ENCODE results near the gene GATA3. TPM values are rescaled to one million over a fixed set of nuclear protein-coding genes. Genes with fewer than 3 reads are reported as not detected.

Gene GATA3
- total and polyA plus RNA-seq, 7 donors = 1.2 to 2.1 TPM; not detected in 5

DNA sequence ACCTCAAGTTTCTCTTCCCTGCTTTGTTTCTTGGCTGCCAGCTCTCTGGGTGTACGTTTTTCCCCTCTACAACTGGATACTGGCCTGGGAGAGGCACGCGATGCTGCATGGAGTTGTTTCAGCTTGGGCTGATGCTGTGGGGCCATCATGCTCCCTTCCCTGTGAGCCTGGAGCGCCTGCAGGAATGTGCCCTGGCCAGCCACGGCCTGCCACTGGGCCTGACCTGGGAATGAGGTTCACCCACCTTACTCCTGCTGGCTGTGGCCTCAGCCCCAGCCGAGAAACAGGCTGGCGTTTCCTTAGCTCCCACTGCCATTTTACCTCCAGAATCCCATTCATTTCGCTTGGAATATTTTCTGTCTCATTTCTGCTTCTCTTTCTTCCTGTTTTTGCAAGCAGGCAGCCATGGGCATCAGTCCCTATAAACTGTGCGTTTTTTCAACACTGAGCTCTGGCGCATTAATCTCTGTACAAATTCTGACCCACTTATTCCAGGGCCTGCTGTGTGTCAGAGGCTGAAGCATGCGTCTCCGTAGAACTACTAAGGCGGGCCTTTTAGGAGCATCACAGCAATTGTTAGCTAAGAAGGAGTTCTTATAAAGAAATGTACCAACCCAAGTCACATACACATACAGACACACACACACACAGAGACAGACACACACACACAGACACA is 57.9 kb downstream of the GATA3 start:
- TF ChIP-seq EP300 (IDR thresholded peaks at IDR 0.05) (no peak), POLR2AphosphoS5 (IDR thresholded peaks at IDR 0.05) (no peak), POLR2A (IDR thresholded peaks at IDR 0.05) (no peak), CTCF (IDR thresholded peaks at IDR 0.05) (no peak)
- intact Hi-C loops (cut with DNase I) = no loop called here
- H3K36me3 ChIP-seq = no peaks in the 10 kb centered on the region

GRCh38 chr10:8112942-8113442 is 58.5 kb downstream of the GATA3 start:
- no peaks in the 10 kb centered on the region for H3K4me1 ChIP-seq
- WGBS, 2 donors = 67 to 82% methylated on average over 4 of the region's 4 CpGs
- intact Hi-C loops (cut with DNase I) = no loop called here
- DNase-seq = no peak
- TF ChIP-seq POLR2AphosphoS5 (IDR thresholded peaks at IDR 0.05) (no peak), POLR2A (IDR thresholded peaks at IDR 0.05) (no peak)
- no peak overlapping the region for H3K4me3 ChIP-seq
- no peak overlapping the region for H3K27ac ChIP-seq
- no peaks in the 10 kb centered on the region for H3K36me3 ChIP-seq
- no peaks in the 10 kb centered on the region for H3K9me3 ChIP-seq
- no peaks in the 10 kb centered on the region for H3K27me3 ChIP-seq

More for the DNA sequence above, 57.9 kb downstream of the GATA3 start:
- no peaks in the 10 kb centered on the region for H3K27me3 ChIP-seq
- no peaks in the 10 kb centered on the region for H3K9me3 ChIP-seq
- no peak overlapping the region for H3K4me3 ChIP-seq
- 81 to 87% methylated on average over 13 of the region's 13 CpGs for WGBS, 2 donors
- H3K27ac ChIP-seq = no peak overlapping the region
- no peak for DNase-seq
- no peaks in the 10 kb centered on the region for H3K4me1 ChIP-seq

DNA sequence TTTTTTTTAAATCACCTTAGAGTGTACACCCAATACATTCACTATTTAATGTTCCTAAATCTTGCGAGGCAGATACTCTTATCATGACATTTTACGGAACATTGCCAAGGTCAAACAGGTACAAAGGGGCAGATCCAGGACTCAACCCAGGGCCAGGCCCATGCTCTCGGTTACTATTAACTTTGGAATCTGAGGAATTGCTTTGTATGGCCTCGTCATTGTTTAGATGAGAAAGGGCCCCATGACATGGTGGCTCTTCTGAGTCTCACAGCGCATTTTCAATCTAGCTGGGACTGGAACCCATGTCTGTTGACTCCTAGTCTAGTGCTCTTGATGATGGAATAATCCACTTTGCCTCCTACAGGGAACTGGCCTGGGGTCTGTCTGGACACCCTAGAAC is 59.1 kb downstream of the GATA3 start:
- DNase-seq = no peak
- Histone ChIP-seq H3K9me3 (no peaks in the 10 kb centered on the region), H3K4me3 (no peak overlapping the region), H3K27ac (no peak overlapping the region), H3K27me3 (no peaks in the 10 kb centered on the region), H3K4me1 (no peaks in the 10 kb centered on the region), H3K36me3 (no peaks in the 10 kb centered on the region)
- TF ChIP-seq CTCF (IDR thresholded peaks at IDR 0.05) = no peak
- TF ChIP-seq POLR2AphosphoS5 (IDR thresholded peaks at IDR 0.05) = no peak
- TF ChIP-seq EP300 (IDR thresholded peaks at IDR 0.05) = no peak
- TF ChIP-seq POLR2A (IDR thresholded peaks at IDR 0.05) = no peak
- intact Hi-C loops (cut with DNase I) = no loop called here
- 78 to 83% methylated on average over 5 of the region's 5 CpGs for WGBS, 2 donors

- Histone ChIP-seq H3K4me1 (no peaks in the 10 kb centered on the region), H3K36me3 (no peaks in the 10 kb centered on the region), H3K4me3 (no peak overlapping the region), H3K27me3 (no peaks in the 10 kb centered on the region), H3K27ac (no peak overlapping the region), H3K9me3 (no peaks in the 10 kb centered on the region)
- 85 to 86% methylated on average over 13 of the region's 13 CpGs for WGBS, 2 donors
- DNase-seq = no peak
- TF ChIP-seq EP300 (IDR thresholded peaks at IDR 0.05) = no peak
- no peak for TF ChIP-seq POLR2AphosphoS5 (IDR thresholded peaks at IDR 0.05)
- TF ChIP-seq POLR2A (IDR thresholded peaks at IDR 0.05) = no peak
- TF ChIP-seq CTCF (IDR thresholded peaks at IDR 0.05) = no peak
- intact Hi-C loops (cut with DNase I) = no loop called here
These were observed 60.5 kb downstream of the GATA3 start for GRCh38 chr10:8114741-8115617.

DNA sequence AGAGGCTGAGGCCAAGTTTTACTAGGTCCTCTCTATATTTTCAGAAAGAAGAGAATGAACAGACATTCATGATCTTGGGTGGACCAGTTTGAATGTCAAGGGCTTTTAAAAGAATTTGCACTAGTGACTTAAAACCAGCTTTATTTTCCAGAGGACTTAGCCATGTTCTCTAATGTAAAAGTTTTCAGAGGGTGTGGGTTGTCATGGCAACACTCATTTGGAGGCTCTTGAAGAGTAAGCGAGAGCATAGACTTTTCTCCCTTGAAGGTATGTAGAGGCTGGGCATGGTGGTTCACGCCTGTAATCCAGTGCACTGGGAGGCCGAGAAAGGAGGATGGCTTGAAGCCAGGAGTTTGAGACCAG is 61.1 kb downstream of the GATA3 start:
- Histone ChIP-seq H3K4me3 (no peak overlapping the region), H3K36me3 (no peaks in the 10 kb centered on the region), H3K27ac (no peak overlapping the region), H3K9me3 (no peaks in the 10 kb centered on the region), H3K4me1 (no peaks in the 10 kb centered on the region), H3K27me3 (no peaks in the 10 kb centered on the region)
- intact Hi-C loops (cut with DNase I) = no loop called here
- no peak for DNase-seq
- WGBS, 2 donors = 85 to 87% methylated on average over 3 of the region's 3 CpGs
- TF ChIP-seq EP300 (IDR thresholded peaks at IDR 0.05) = no peak
- TF ChIP-seq POLR2AphosphoS5 (IDR thresholded peaks at IDR 0.05) = no peak
- TF ChIP-seq POLR2A (IDR thresholded peaks at IDR 0.05) = no peak
- TF ChIP-seq CTCF (IDR thresholded peaks at IDR 0.05) = no peak
